ENCODE data around the gene ERICH6B.

DNA sequence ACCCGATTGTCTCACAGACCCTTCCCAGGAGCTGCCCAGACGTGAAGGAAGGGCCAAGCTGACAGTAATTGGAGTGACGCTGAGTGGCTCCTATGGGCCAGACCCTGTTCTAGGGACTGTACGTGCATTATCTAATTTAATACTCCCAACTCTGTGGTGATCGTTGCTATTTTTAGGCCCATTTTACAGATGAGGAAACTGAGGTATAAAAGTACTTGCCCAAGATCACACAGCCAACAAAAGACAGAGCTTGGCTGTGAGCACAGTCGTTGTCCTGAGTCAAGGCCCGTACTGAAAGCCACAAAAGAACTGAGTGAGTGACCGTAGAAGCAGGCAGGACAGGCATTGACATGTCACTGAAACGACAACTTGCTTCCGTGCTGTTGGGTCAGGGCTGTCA lies 74.7 kb downstream of the ERICH6B start:
- TF ChIP-seq, protein P1, sequence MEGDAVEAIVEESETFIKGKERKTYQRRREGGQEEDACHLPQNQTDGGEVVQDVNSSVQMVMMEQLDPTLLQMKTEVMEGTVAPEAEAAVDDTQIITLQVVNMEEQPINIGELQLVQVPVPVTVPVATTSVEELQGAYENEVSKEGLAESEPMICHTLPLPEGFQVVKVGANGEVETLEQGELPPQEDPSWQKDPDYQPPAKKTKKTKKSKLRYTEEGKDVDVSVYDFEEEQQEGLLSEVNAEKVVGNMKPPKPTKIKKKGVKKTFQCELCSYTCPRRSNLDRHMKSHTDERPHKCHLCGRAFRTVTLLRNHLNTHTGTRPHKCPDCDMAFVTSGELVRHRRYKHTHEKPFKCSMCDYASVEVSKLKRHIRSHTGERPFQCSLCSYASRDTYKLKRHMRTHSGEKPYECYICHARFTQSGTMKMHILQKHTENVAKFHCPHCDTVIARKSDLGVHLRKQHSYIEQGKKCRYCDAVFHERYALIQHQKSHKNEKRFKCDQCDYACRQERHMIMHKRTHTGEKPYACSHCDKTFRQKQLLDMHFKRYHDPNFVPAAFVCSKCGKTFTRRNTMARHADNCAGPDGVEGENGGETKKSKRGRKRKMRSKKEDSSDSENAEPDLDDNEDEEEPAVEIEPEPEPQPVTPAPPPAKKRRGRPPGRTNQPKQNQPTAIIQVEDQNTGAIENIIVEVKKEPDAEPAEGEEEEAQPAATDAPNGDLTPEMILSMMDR (IDR thresholded peaks at IDR 0.05; ENCODE audit: insufficient read depth, low read length) = no peak
- TF ChIP-seq SPI1 (IDR thresholded peaks at IDR 0.05; ENCODE audit: borderline replicate concordance, low read depth) (no peak), POLR2AphosphoS5 (IDR thresholded peaks at IDR 0.05; ENCODE audit: low read depth) (no peak)
